ENCODE measurements around the gene STK32B.

DNA sequence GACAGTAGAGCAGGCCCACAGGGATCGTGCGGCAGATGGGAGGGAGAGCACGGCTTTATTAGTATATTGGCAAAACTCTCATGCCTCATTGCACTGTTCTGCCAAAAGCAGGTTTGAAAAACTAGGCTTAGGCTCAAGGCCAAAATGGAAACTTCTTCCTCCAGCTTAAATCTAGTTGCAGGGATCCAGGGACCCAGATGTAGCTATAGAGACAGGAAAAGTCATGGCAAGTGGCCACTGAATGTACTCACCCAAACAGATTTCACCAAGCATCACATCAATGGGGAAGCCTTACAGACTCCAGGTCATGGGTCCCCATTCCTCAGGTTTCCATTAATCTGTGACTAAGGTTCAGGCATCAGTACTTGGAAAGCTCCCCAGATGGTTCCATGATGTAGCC, 149.2 kb downstream of the STK32B start:
- TF ChIP-seq JUN (IDR thresholded peaks at IDR 0.05; ENCODE audit: low read depth, low read length) (no peak), MAFK (IDR thresholded peaks at IDR 0.05; ENCODE audit: low read depth, low read length) (no peak), RAD21 (IDR thresholded peaks at IDR 0.05 in 1 of 2, conservative IDR thresholded peaks at IDR 0.05 in 1 of 2; ENCODE audit: low read depth in 2 of 2, low read length in 2 of 2) (no peak), POLR2AphosphoS5 (IDR thresholded peaks at IDR 0.05; ENCODE audit: low read depth, low read length) (no peak), EZH2 (IDR thresholded peaks at IDR 0.05; ENCODE audit: low read depth, low read length, severe bottlenecking) (no peak), JUND (IDR thresholded peaks at IDR 0.05; ENCODE audit: low read length) (no peak), SP1 (IDR thresholded peaks at IDR 0.05; ENCODE audit: low read depth, low read length) (no peak)

All from H1 (cell line).